Measurements from ENCODE around the gene SLC9A1.

The SLC9A1 gene

GRCh38 chr1:27076803-27077202 is 78.1 kb downstream of the SLC9A1 start:
- H3K27ac ChIP-seq, result no peak overlapping the region
- TF ChIP-seq ZFX (IDR thresholded peaks at IDR 0.05; ENCODE audit: borderline replicate concordance), result no peak
- TF ChIP-seq CTCF (IDR thresholded peaks at IDR 0.05), result no peak

- H3K27ac ChIP-seq, result no peak overlapping the region
- no peak for TF ChIP-seq ZFX (IDR thresholded peaks at IDR 0.05; ENCODE audit: borderline replicate concordance)
- TF ChIP-seq CTCF (IDR thresholded peaks at IDR 0.05), result no peak
Measured at GRCh38 chr1:27074175-27074780, 80.6 kb downstream of the SLC9A1 start.

GRCh38 chr1:27071049-27071416 is 83.9 kb downstream of the SLC9A1 start:
- H3K27ac ChIP-seq, result no peak overlapping the region
- TF ChIP-seq ZFX (IDR thresholded peaks at IDR 0.05; ENCODE audit: borderline replicate concordance), result no peak
- no peak for TF ChIP-seq CTCF (IDR thresholded peaks at IDR 0.05)

GRCh38 chr1:27070390-27071048 is 84.4 kb downstream of the SLC9A1 start:
- no peak overlapping the region for H3K27ac ChIP-seq
- TF ChIP-seq CTCF (IDR thresholded peaks at IDR 0.05) (no peak), ZFX (IDR thresholded peaks at IDR 0.05; ENCODE audit: borderline replicate concordance) (no peak)

GRCh38 chr1:27068922-27069321 is 86.0 kb downstream of the SLC9A1 start:
- TF ChIP-seq ZFX (IDR thresholded peaks at IDR 0.05; ENCODE audit: borderline replicate concordance), result no peak
- TF ChIP-seq CTCF (IDR thresholded peaks at IDR 0.05), result no peak
- H3K27ac ChIP-seq, result no peak overlapping the region

- TF ChIP-seq CTCF (IDR thresholded peaks at IDR 0.05) (no peak), ZFX (IDR thresholded peaks at IDR 0.05; ENCODE audit: borderline replicate concordance) (no peak)
- H3K27ac ChIP-seq, result 0 out of 2 replicates have a peak overlapping the region, but pooled peaks have one; percentile 25
Measured at GRCh38 chr1:27065999-27066630, 88.8 kb downstream of the SLC9A1 start.

- TF ChIP-seq ZFX (IDR thresholded peaks at IDR 0.05; ENCODE audit: borderline replicate concordance) (no peak), CTCF (IDR thresholded peaks at IDR 0.05) (no peak)
- H3K27ac ChIP-seq, result no peak overlapping the region
Measured at GRCh38 chr1:27060891-27061290, 94.0 kb downstream of the SLC9A1 start.
